Activated effector memory CD4-positive, alpha-beta T cell treated with anti-CD3 and anti-CD28 coated beads, Interleukin-2, amount 50 U/mL, for 16 hours (primary cell): ENCODE measurements around the gene ERC2.

ENCODE experiments used
- DNase-seq: peaks from one replicate; pipeline ENCODE4 v3.0.0-alpha.2; 2020

The ERC2 gene

DNA sequence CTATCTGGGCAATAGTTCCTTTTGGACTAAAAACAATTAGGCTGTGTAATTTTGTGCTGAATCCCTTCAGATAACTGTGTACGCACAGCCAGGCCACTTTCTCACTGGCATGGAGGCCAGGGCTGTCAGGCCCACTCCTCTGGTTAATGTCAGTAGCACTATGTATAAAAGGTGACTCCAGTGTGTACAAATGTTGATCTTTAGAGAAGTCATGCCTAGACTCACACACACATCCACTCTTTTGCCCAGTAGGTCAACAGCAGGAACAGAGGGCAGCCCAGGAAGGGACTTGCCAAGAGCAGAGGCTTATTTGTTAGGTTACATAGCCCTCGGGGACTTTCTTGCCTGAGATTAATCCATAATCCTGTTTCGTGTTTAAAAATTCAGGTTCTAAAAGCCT, 564.6 kb downstream of the ERC2 start:
- DNase-seq = no peak

GRCh38 chr3:55902221-55902900, 565.9 kb downstream of the ERC2 start:
- DNase-seq = no peak

- no peak for DNase-seq
Observed at GRCh38 chr3:55899887-55900286, 568.4 kb downstream of the ERC2 start.

DNA sequence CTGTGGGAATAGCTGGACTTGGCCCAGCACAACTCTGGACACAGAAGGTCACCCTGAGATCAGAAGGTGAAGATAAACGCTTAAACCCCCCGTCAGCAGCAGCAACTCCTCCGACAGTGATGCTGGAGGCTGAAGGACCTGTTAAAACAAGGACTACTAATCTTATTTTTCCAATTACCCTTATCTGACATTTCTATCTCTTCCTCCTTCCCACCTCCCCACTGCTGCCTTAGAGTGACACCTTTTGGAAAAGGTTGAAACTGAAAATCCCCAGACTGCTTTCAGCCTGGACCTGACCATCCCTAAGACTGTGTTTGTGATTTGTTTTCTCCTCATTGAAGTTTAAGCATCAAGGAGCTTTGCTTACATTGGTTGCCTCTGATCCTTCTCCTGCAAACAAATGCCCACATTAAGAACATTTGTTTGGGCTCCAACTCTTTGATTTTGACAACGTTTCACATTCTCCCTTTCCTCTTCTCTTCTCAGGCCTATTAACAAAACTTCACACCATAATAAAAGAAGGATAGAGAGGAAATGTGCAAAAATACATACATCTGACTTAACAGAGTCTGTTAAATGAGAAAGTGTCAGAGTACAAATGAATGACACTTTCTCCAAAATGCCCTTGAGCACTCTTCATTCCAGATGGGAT, 570.6 kb downstream of the ERC2 start:
- no peak for DNase-seq

DNA sequence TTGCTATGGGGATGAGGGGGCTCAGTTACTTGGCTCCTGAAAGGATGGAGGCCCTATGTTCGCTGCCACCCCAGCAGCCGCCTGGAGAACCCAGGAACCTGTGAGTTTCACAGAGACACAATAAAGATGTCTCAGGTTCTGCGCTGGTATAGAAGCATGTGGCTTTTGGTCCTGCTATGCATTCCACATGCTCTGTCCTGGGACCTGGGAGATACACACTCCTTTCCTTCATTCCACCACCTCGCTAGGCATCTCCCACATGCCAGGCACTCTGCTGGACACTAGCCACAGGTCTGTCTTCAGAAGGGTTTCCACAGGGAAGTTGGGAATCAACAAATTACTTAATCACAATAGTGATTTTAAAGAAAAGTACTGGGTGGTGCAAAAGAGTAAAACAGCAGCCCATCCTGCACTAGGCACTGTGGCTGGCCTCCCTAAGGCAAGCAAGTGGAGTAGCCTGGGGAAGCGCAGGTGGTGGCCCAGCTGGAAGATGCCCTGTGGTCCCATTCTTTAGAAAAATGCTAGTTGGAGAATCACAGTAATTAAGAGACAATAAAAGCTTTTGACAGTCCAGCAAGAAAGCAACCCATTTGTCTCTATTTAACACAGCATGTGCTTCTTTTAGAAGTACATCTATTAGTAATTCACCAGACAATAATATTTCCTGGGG, 572.2 kb downstream of the ERC2 start:
- no peak for DNase-seq

DNA sequence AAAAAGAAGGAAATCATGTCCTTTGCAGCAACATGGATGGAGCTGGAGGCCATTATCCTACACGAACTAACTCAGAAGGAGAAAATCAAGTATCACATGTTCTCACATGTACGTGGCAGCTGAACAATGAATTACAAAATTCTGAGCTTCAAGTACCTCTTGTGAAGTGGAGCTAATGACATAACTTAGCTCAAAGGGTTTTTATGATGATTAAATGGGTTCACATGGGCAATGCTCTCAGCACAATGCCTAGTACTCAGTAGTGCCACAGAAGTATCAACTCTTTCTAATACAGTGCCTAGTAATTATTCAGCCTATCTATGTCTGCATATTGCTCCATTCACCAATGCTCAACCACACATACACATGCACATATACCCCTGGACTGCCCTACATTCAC, 573.7 kb downstream of the ERC2 start:
- DNase-seq = no peak

DNA sequence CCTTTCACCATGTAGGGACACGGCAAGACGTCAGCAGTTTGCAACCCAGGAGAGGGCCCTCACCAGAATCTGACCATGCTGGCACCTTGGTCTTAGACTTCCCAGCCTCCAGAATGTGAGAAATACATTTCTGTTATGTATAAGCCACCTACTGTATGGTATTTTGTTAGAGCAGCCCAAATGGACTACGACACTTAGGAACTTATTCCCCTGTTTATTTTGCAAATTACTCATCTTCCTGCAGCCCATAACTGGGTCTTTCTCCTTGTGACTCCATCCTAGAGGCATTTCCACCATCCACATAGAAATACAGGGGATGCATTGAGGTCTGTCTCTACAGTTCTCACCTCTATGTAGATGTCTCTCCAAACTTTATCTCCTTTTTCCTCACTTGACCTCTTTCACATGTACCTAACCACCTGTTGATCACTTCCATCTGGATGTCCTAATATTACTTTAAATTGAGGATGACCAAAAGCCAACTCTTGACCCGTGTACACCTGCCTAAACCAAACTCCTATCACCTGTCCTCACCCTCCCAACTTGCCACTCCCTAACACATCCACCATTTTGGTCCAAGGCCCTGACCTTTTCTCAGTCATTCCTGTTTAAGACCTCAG, 575.1 kb downstream of the ERC2 start:
- DNase-seq = no peak

- DNase-seq = no peak
Observed at GRCh38 chr3:55891106-55891505, 577.2 kb downstream of the ERC2 start.

GRCh38 chr3:55888282-55888885, 579.9 kb downstream of the ERC2 start:
- no peak for DNase-seq

GRCh38 chr3:55885721-55886120, 582.5 kb downstream of the ERC2 start:
- DNase-seq = no peak

DNA sequence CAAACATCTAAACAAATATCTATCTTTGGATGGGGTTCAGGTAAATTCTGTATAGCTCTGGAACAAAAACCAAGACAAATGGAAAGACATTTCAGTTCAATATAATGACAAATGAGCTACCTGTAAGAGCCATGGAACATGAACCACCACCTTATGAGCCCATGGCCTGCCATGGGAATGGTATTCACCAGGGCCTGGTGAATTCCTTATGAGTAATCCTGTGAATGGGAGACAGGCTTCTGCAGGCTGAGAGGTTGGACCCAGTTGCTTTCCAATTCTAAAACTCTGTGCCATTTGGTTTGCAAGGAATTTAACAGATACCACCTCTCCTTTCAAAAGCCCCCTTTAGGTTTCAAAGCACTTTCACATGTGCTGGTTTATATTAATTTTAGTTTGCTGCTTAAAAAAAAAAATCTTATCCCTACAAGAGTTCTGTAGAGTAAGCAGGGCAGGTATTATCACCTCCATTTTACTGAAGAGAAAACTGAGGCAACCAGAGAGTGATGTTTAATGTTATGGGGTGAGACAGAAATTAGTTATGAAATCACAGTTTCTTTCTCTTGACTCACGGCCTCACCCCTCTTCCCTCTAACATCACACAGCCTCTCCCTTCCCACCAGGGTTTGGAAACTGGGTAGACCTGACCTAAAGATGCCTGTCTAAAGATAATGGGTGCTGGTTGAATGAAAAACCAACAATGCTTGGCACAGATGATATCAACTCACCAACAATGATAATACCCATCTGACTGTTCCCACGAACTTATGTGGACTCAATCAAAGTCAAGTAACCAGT, 583.6 kb downstream of the ERC2 start:
- no peak for DNase-seq

DNA sequence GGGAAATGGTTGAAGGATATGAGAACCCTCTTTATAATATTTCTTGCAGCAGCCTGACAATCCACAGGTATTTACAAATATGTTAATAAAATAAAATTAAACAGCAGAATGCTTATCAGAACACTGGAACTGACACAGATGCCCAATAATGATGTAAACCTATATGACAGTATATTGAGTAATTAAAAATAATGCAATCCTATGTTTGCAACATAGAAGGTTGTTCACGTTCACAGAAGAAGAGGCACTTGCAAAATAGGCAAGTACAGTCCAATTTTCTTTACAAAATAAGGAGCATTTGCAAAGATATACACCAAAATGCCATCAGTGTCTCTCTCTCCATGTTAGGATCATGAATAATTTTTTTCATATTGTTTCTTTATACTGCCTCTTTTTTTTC, 584.2 kb downstream of the ERC2 start:
- DNase-seq = no peak

GRCh38 chr3:55882006-55882405, 586.3 kb downstream of the ERC2 start:
- DNase-seq = no peak

DNA sequence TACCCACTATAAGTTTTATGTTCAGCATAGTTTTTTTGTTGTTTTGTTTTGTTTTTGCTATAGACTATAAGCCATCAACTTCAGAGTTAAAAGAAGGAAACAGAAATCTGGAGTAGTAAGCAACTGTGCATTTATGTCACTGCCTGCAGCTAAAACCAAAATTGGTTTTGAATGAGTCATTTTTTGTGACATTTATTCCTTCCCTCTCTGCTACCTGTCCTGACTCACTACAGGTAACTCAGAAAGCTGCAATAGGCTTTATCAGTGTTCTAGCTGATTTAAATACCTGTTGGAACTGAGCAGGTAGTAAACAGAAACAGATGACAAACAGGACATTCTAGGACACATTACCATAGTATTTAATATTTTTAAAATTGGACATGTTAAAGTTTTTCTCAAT, 587.9 kb downstream of the ERC2 start:
- DNase-seq = no peak

- no peak for DNase-seq
Observed at GRCh38 chr3:55879901-55880331, 588.4 kb downstream of the ERC2 start.

DNA sequence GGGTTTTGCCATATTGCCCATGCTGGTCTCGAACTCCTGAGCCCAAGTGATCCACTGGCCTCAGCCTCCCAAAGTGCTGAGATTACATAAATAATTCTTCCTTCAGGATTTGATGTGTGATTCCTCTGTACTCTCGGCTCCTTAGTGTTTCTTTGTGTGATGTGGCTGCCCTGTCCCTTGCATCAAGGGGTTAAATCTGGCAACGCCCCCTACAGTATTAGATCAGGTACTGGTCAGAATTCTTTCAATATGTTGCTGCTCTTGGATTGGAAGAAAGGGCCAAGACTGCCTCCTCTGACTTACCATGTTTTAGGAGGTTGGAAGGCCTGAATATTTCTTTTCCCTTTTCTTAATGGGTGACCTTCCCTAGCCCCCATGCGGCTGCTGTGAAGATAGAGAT, 590.6 kb downstream of the ERC2 start:
- no peak for DNase-seq

GRCh38 chr3:55876560-55876959, 591.7 kb downstream of the ERC2 start:
- DNase-seq = no peak

DNA sequence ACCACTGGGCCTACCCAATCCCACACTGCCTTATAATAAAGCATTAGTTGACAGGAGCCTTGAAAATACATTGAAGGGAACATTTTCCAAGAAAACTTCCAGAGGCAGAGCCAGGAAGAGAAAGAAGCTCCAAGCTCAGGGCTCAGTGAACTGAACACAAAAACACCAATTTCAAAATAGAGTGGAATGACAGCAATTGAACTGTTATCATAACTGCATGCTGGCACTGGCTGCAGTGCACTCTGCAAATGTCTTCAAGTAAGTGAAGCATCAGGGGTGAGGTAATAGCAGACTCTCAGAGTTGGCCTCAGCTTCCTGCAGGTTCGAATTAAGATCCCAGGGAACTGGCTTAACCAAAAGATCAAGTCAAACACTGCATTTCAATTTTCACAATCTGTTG, 593.2 kb downstream of the ERC2 start:
- no peak for DNase-seq

DNA sequence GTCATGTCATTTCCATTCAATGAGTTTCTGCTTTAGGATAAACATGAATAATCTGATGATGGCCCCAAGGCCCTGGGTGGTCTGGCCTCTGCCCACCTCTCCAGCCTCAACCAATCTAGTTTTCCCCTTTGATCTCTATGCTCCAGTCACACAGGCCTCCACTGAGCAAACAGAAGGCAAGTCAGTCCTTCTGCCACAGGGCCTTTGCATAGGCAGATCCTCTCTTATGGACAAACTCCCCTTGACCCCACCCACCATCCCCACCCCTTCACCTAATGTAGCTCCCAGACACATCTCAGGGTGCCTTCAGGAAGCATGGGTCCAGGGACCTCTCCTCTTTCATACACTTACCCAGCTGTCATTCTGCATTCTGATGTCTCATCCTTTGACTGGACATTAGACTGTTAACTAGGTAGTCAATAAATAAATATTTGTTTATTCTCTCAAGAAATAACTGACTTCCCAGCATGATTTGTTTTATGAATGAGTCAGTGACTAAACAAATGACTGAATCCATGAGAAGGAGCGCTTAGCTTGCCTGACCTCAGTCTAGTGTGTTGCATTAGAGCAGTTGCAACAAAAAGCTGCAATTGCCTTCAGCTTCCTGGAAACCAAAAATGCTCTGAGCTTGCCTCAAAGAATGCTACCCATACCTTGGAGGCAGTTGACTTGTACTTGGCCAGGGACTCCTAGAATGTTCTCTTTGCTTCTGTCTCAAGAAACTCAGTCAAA, 594.6 kb downstream of the ERC2 start:
- DNase-seq = no peak

- DNase-seq = no peak
Observed at GRCh38 chr3:55870594-55870993, 597.7 kb downstream of the ERC2 start.

DNA sequence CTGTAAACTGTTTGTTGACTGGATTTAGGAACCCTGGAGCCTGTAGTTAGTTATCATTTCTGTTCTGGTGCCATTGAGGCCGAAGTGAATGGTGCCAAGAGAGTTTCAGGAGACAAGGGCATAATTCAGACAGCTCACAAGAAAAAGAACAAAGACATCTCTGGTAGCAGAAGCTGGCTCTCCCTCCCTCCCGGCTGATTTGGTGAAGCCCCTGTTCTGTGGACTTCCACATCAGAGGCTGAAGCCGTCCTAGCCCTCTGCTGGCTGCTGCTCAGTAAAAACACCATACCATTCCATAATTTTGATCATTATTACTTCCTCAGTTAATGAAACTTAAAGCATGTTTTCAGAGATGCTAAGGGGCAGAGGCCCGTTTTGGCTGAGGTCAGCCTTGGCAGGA, 599.9 kb downstream of the ERC2 start:
- DNase-seq = no peak

DNA sequence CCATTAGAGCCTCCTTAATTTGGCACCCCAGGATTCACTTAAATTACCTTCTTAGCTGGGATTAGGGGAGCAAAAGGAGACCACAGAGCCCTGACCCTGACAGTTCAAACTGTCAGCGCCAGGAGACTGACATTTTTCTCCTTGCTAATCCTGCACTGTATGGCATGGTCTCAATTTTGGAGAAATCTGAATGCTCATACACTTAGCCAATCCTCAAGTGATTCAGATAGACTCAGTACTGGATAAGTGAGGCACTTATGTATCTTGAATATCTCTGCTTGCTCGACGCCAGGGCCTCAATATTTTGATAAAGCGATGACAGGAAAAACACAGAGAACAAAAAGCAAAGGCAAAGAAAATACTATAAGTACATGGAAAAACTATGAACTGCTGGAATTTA, 605.2 kb downstream of the ERC2 start:
- DNase-seq = no peak
